GM23338 (cell line): Measurements from ENCODE around the gene RNF41. TPM values are rescaled to one million over a fixed set of nuclear protein-coding genes. Genes with fewer than 3 reads are reported as not detected.

ENCODE experiments used
- CREB1 ChIP-seq: fragments of 250-450 bp; sonication (Bioruptor Pico); IDR thresholded peaks from 2 replicates; pipeline ENCODE4 v1.5.0; 2020; ENCODE audit warnings: low read depth, mild to moderate bottlenecking, moderate library complexity
- ETS1 ChIP-seq: IDR thresholded peaks from 2 replicates; pipeline ENCODE4 v1.6.1; 2016; ENCODE audit warnings: antibody characterized with exemption
- EZH2 ChIP-seq: fragments of 200-600 bp; sonication (generic); IDR thresholded peaks from one replicate; pipeline ENCODE4 v1.8.0; 2017; ENCODE audit warnings: antibody characterized with exemption, mild to moderate bottlenecking, low read depth; ENCODE audit not compliant: unreplicated experiment
- EZH2phosphoT487 ChIP-seq: fragments of 200-600 bp; sonication (generic); IDR thresholded peaks from one replicate; pipeline ENCODE4 v1.8.1; 2018; ENCODE audit warnings: antibody characterized with exemption; ENCODE audit not compliant: unreplicated experiment
- JUNB ChIP-seq: IDR thresholded peaks from one replicate; pipeline ENCODE4 v1.6.1; 2016; ENCODE audit warnings: antibody characterized with exemption; ENCODE audit not compliant: unreplicated experiment
- NANOG ChIP-seq: IDR thresholded peaks from 2 replicates; pipeline ENCODE4 v1.6.1; 2016; ENCODE audit warnings: antibody characterized with exemption, borderline replicate concordance
- POLR2AphosphoS5 ChIP-seq: IDR thresholded peaks from 2 replicates; pipeline ENCODE4 v1.6.1; 2016; ENCODE audit warnings: antibody characterized with exemption, low read depth
- STAT1 ChIP-seq: IDR thresholded peaks from one replicate; pipeline ENCODE4 v1.6.1; 2016; ENCODE audit warnings: antibody characterized with exemption; ENCODE audit not compliant: unreplicated experiment
- ZNF114 ChIP-seq: fragments of 250-450 bp; sonication (Bioruptor Pico); IDR thresholded peaks from 2 replicates; pipeline ENCODE4 v1.5.0; 2020; ENCODE audit warnings: mild to moderate bottlenecking, moderate library complexity
- ZNF331 ChIP-seq: fragments of 250-450 bp; sonication (Bioruptor Pico); IDR thresholded peaks from 2 replicates; pipeline ENCODE4 v1.5.0; 2020; ENCODE audit warnings: low read depth, mild to moderate bottlenecking, moderate library complexity
- ZNF462 ChIP-seq: fragments of 250-450 bp; sonication (Bioruptor Pico); IDR thresholded peaks from 2 replicates; pipeline ENCODE4 v1.5.0; 2020; ENCODE audit warnings: mild to moderate bottlenecking, moderate library complexity
- polyA plus RNA-seq: library from polyadenylated mRNA; unstranded; fragments of >200 nt; fragmentation: Nextera tagmentation; extraction: Ambion mirVana; gene quantifications from 2 replicates; pipeline ENCODE4 v1.2.1, GENCODE V29; 2016
- total RNA-seq: library from RNA; depleted of rRNA; stranded (reverse); fragments of >200 nt; shearing (Covaris generic); gene quantifications from 2 replicates; pipeline ENCODE4 v1.2.3, GENCODE V29; 2014

Gene RNF41
- total and polyA plus RNA-seq, 2 experiments from 2014 or later = 15.3 to 77.1 TPM

- TF ChIP-seq ZNF462 (CRISPR knock-in tag) (no peak), CREB1 (CRISPR knock-in tag) (no peak), JUNB (no peak), ETS1 (no peak), ZNF114 (CRISPR knock-in tag) (no peak), POLR2AphosphoS5 (no peak), STAT1 (no peak), EZH2 (no peak), EZH2phosphoT487 (no peak), ZNF331 (CRISPR knock-in tag) (no peak), NANOG (no peak)
These were observed 22.0 kb upstream of the RNF41 start (continued) for GRCh38 chr12:56243731-56244181.
